H1 (cell line): ENCODE results near the gene ANO2. TPM values are rescaled to one million over a fixed set of nuclear protein-coding genes. Genes with fewer than 3 reads are reported as not detected.

Source experiments
- CTCF ChIA-PET: fragments of 300-600 bp; sonication (Branson Sonifier 250); formaldehyde crosslinking; loops from one replicate; lab custom pipeline; 2021; ENCODE audit not compliant: partially characterized antibody; lab: Charles Lee
- POLR2A ChIA-PET: fragments of 300-600 bp; sonication (Branson Sonifier 250); formaldehyde crosslinking; loops from one replicate; lab custom pipeline; 2021; ENCODE audit warnings: inconsistent platforms; ENCODE audit not compliant: partially characterized antibody; lab: Charles Lee
- DNase-seq, 2 experiments: peaks; one replicate each; pipeline versions ENCODE4 v3.0.0 to v3.0.0-alpha.2; 2010 to 2022; ENCODE audit warnings: low spot score in 2 of 2, low read depth in 1 of 2, mixed read lengths in 1 of 2
- FAIRE-seq: peaks from 2 replicates; lab custom pipeline; 2011; peaks lifted over from hg19 to GRCh38; lab: Jason Lieb, UNC
- H2AFZ ChIP-seq: 2 replicates; pipeline ENCODE4 v1.8.1; 2012; ENCODE audit warnings: low read length, inconsistent platforms
- H2AK5ac ChIP-seq: 2 replicates; pipeline ENCODE4 v1.6.1; 2013; ENCODE audit warnings: low read depth, low read length
- H2BK120ac ChIP-seq: replicated peaks from 2 replicates; pipeline ENCODE3; 2013; ENCODE audit warnings: low read depth, low read length, inconsistent platforms
- H2BK12ac ChIP-seq: 2 replicates; pipeline ENCODE4 v1.6.1; 2013; ENCODE audit warnings: low read depth, low read length
- H2BK15ac ChIP-seq: 2 replicates; pipeline ENCODE4 v1.6.1; 2013; ENCODE audit warnings: low read length
- H2BK20ac ChIP-seq: 2 replicates; pipeline ENCODE4 v1.6.1; 2013; ENCODE audit warnings: low read length
- H2BK5ac ChIP-seq: 2 replicates; pipeline ENCODE4 v1.6.1; 2013; ENCODE audit warnings: low read depth, low read length
- H3K14ac ChIP-seq: 2 replicates; pipeline ENCODE4 v1.6.1; 2013; ENCODE audit warnings: inconsistent platforms; ENCODE audit not compliant: insufficient read length
- H3K18ac ChIP-seq: 2 replicates; pipeline ENCODE4 v1.6.1; 2013; ENCODE audit warnings: low read length; ENCODE audit errors: extremely low read depth
- H3K23ac ChIP-seq: 2 replicates; pipeline ENCODE4 v1.6.1; 2013; ENCODE audit warnings: inconsistent platforms; ENCODE audit not compliant: insufficient read length
- H3K23me2 ChIP-seq: 2 replicates; pipeline ENCODE4 v1.6.1; 2013; ENCODE audit warnings: low read depth, low read length
- H3K27ac ChIP-seq: 2 replicates; pipeline ENCODE4 v1.6.1; 2011; ENCODE audit warnings: low read depth, low read length, inconsistent platforms
- H3K27me3 ChIP-seq, 4 experiments: replicated peaks in 1 of 4; 1 replicate in 1 of 4; 2 replicates in 3 of 4; pipeline versions ENCODE4 v1.6.1 to v1.8.1; 2011 to 2013; ENCODE audit warnings: low read length in 3 of 4, mild to moderate bottlenecking in 3 of 4, inconsistent platforms in 2 of 4, mixed read lengths in 2 of 4, moderate library complexity in 1 of 4; ENCODE audit not compliant: control insufficient read depth in 3 of 4, insufficient read depth in 3 of 4; ENCODE audit errors: extremely low read depth in 1 of 4
- H3K36me3 ChIP-seq, 4 experiments: 2 replicates each; pipeline versions ENCODE4 v1.6.1 to v1.8.1; 2011 to 2013; ENCODE audit warnings: mild to moderate bottlenecking in 4 of 4, low read length in 3 of 4, moderate library complexity in 2 of 4, control low read depth in 1 of 4, inconsistent platforms in 1 of 4; ENCODE audit not compliant: insufficient read depth in 4 of 4, control insufficient read depth in 2 of 4
- H3K4ac ChIP-seq: replicated peaks from 2 replicates; pipeline ENCODE3; 2013; ENCODE audit warnings: low read length, low read depth, mixed read lengths, inconsistent platforms; ENCODE audit not compliant: insufficient read length
- H3K4me1 ChIP-seq, 4 experiments: replicated peaks in 1 of 4; 1 replicate in 1 of 4; 2 replicates in 3 of 4; pipeline versions ENCODE4 v1.6.1 to v1.8.1; 2011 to 2013; ENCODE audit warnings: low read length in 3 of 4, inconsistent platforms in 2 of 4, mixed read lengths in 1 of 4; ENCODE audit not compliant: insufficient read depth in 4 of 4, control insufficient read depth in 3 of 4
- H3K4me2 ChIP-seq, 2 experiments: 2 replicates each; pipeline versions ENCODE4 v1.6.1 to v1.8.1; 2011 to 2013; ENCODE audit warnings: low read depth in 2 of 2, low read length in 2 of 2, control low read depth in 1 of 2, inconsistent platforms in 1 of 2, mild to moderate bottlenecking in 1 of 2; ENCODE audit not compliant: insufficient read depth in 1 of 2
- H3K4me3 ChIP-seq, 4 experiments: fragments of 200-600, 300-600 bp in 1 of 4; sonication (generic), shearing (Covaris generic), sonication (Bioruptor Twin) in 1 of 4; 2 replicates each; pipeline versions ENCODE4 v1.5.1 to v1.8.1; 2011 to 2016; ENCODE audit warnings: low read length in 4 of 4, low read depth in 3 of 4, control low read depth in 2 of 4, inconsistent platforms in 2 of 4, mild to moderate bottlenecking in 2 of 4, mixed read lengths in 1 of 4, moderate library complexity in 1 of 4; ENCODE audit not compliant: insufficient read depth in 2 of 4; ENCODE audit errors: extremely low read depth in 1 of 4
- H3K56ac ChIP-seq: replicated peaks from 2 replicates; pipeline ENCODE3; 2013; ENCODE audit warnings: low read depth, mild to moderate bottlenecking, mixed read lengths, low read length, inconsistent platforms; ENCODE audit not compliant: insufficient read length
- H3K79me1 ChIP-seq: 2 replicates; pipeline ENCODE4 v1.6.1; 2013; ENCODE audit warnings: low read depth, low read length, control low read depth
- H3K79me2 ChIP-seq, 2 experiments: 2 replicates each; pipeline versions ENCODE4 v1.6.1 to v1.8.1; 2012 to 2013; ENCODE audit warnings: low read length in 2 of 2, mild to moderate bottlenecking in 2 of 2, inconsistent platforms in 1 of 2; ENCODE audit not compliant: insufficient read depth in 2 of 2, control insufficient read depth in 1 of 2
- H3K9ac ChIP-seq, 4 experiments: replicated peaks in 1 of 4; 1 replicate in 1 of 4; 2 replicates in 3 of 4; pipeline versions ENCODE4 v1.6.1 to v1.8.1; 2011 to 2013; ENCODE audit warnings: low read depth in 3 of 4, low read length in 3 of 4, control low read depth in 2 of 4, mild to moderate bottlenecking in 2 of 4, moderate library complexity in 2 of 4, inconsistent platforms in 1 of 4; ENCODE audit errors: extremely low read depth in 1 of 4
- H3K9me3 ChIP-seq, 2 experiments: 2 replicates each; pipeline versions ENCODE4 v1.6.1 to v1.8.1; 2012 to 2013; ENCODE audit warnings: mild to moderate bottlenecking in 2 of 2, moderate library complexity in 2 of 2, control low read depth in 1 of 2, inconsistent platforms in 1 of 2, low read depth in 1 of 2, low read length in 1 of 2, mixed read lengths in 1 of 2; ENCODE audit not compliant: insufficient read depth in 2 of 2
- H4K20me1 ChIP-seq, 2 experiments: replicated peaks in 1 of 2; 2 replicates each; pipeline versions ENCODE3 to v1.8.1; 2011 to 2013; ENCODE audit warnings: inconsistent platforms in 2 of 2, low read length in 2 of 2, mild to moderate bottlenecking in 1 of 2; ENCODE audit not compliant: insufficient read depth in 2 of 2, control insufficient read depth in 1 of 2
- H4K5ac ChIP-seq: 2 replicates; pipeline ENCODE4 v1.6.1; 2013; ENCODE audit warnings: low read length, low read depth, mixed read lengths, inconsistent platforms; ENCODE audit not compliant: insufficient read length
- H4K8ac ChIP-seq: 2 replicates; pipeline ENCODE4 v1.8.0; 2013; ENCODE audit warnings: mild to moderate bottlenecking, moderate library complexity, low read length, inconsistent platforms; ENCODE audit not compliant: insufficient read depth; ENCODE audit errors: extremely low read depth
- H4K91ac ChIP-seq: replicated peaks from 2 replicates; pipeline ENCODE3; 2013; ENCODE audit warnings: low read length, mixed read lengths, inconsistent platforms; ENCODE audit not compliant: insufficient read length
- HDAC6 ChIP-seq: IDR thresholded peaks from one replicate; pipeline ENCODE4 v1.7.1; 2012; ENCODE audit warnings: low read depth, mild to moderate bottlenecking, inconsistent platforms, low read length, moderate library complexity
- KDM1A ChIP-seq: fragments of 200-600, 300-600 bp; sonication (generic); IDR thresholded peaks from 2 replicates; pipeline ENCODE4 v1.7.1; 2016; ENCODE audit warnings: mild to moderate bottlenecking, low read length, borderline replicate concordance
- RBBP5 ChIP-seq: IDR thresholded peaks from 2 replicates; pipeline ENCODE4 v1.7.1; 2012; ENCODE audit warnings: low read depth, mild to moderate bottlenecking, inconsistent platforms, low read length, moderate library complexity, borderline replicate concordance
- SP2 ChIP-seq: IDR thresholded peaks from 2 replicates; pipeline ENCODE4 v1.6.1; 2012; ENCODE audit warnings: mild to moderate bottlenecking, low read length, inconsistent platforms
- TEAD4 ChIP-seq: IDR thresholded peaks from 2 replicates; pipeline ENCODE4 v1.6.1; 2012; ENCODE audit warnings: low read depth, low read length, inconsistent platforms, mixed read lengths
- WGBS, 2 experiments: shearing (Covaris generic) in 1 of 2; methylation state at CpG; one replicate each; pipeline versions ENCODE4 v1.1.6 to v1.1.7; 2013 to 2015; ENCODE audit warnings: low lambda C conversion rate in 2 of 2, mixed read lengths in 2 of 2, inconsistent platforms in 1 of 2, low coverage in 1 of 2, missing lambda C conversion rate in 1 of 2; ENCODE audit not compliant: insufficient replicate concordance in 2 of 2, insufficient coverage in 1 of 2, insufficient read length in 1 of 2; ENCODE audit errors: extremely low coverage in 1 of 2, missing lambda C conversion rate in 1 of 2; 5-methylcytosine and 5-hydroxymethylcytosine counted together
- polyA plus RNA-seq, 7 experiments: library from polyadenylated mRNA; depleted of rRNA in 3 of 7; stranded (reverse) in 5 of 7; unstranded in 2 of 7; fragments of >200 nt in 5 of 7; fragments of 200-250 nt in 2 of 7; gene quantifications; 1 replicate in 5 of 7; 2 replicates in 1 of 7; 4 replicates in 1 of 7; pipeline versions ENCODE4 v1.2.1 to v1.2.3, GENCODE V29; 2011 to 2013; ENCODE audit warnings: missing spikeins in 2 of 7, mixed read lengths in 2 of 7
- total RNA-seq: library from RNA; stranded (reverse); fragmentation: NEBNext Ultra II Directional; extraction: Animal tissue kit (Norgen Biotek cat#: 25700); gene quantifications from 2 replicates; pipeline ENCODE4 v1.2.1, GENCODE V29; 2021

The ANO2 gene
- total and polyA plus RNA-seq, 2 of the 8 experiments (the other 6 are each of a cell fraction or from before 2014, with no cell fraction given) = 1.9 to 5.5 TPM

DNA sequence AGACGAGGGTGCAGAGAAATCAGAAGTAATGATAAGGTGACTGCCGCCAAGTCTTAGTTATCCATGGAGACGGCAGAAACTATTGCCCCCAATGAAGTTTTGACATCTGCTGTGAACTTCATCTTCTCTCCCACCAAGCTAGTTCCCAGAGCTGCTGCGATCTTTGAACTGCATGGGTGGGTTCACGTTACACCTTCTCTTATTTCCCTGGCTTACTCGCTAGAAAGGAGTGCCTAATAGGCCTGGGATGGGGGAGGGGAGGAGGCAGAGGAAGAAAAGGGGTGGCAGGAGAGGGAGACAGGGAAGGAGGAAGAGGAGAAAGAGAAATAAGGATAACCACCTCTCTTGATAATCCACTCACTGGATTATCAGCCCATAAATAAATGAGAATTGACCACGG is 356.0 kb downstream of the ANO2 start:
- no peak for FAIRE-seq

More for the DNA sequence above, 356.0 kb downstream of the ANO2 start:
- Histone ChIP-seq H4K5ac (no peak overlapping the region), H3K23me2 (no peaks in the 10 kb centered on the region), H3K36me3 (no peaks in the 10 kb centered on the region), H4K8ac (no peak overlapping the region), H3K14ac (no peak overlapping the region), H3K4me2 (no peak overlapping the region), H3K56ac (no peak overlapping the region), H2AK5ac (0 out of 2 replicates have a peak overlapping the region, but pooled peaks have one; percentile 11), H4K91ac (no peak overlapping the region), H3K79me2 (no peaks in the 10 kb centered on the region), H2BK120ac (no peak overlapping the region), H3K27ac (no peak overlapping the region), H3K9ac (no peak overlapping the region), H2BK12ac (peak overlapping the region; percentile 86), H2BK20ac (peak overlapping the region; percentile 51), H4K20me1 (no peaks in the 10 kb centered on the region), H3K4ac (no peak overlapping the region), H3K18ac (no peak overlapping the region), H2BK5ac (0 out of 2 replicates have a peak overlapping the region, but pooled peaks have one; percentile 46), H3K4me1 (peaks cover 5 to 26% (median 10%) of the 10 kb centered on the region in 4 experiments), H3K27me3 (peaks cover 0 to 2% (median 0%) of the 10 kb centered on the region in 4 experiments; a peak in 1 of 7 replicates), H3K4me3 (peak overlapping the region in 1 of 4 experiments; percentile 0; a peak in 1 of 8 replicates), H2BK15ac (no peak overlapping the region), H3K9me3 (no peaks in the 10 kb centered on the region), H3K23ac (no peak overlapping the region), H2AFZ (no peak overlapping the region), H3K79me1 (no peaks in the 10 kb centered on the region)
- POLR2A ChIA-PET = interaction anchor here (0.9 kb wide), 1 partner anchor 10 kb away, joined by 3 read pairs; no protein-coding TSS in a partner anchor
- CTCF ChIA-PET = no interaction called here
- 63% methylated on average over 7 of the region's 7 CpGs; no CpG with 5 or more reads in 1 of the 2 experiments for WGBS, 2 experiments
- TF ChIP-seq TEAD4 (no peak), RBBP5 (no peak), SP2 (no peak), KDM1A (no peak), HDAC6 (no peak)
- DNase-seq = no peak
